GM21526 (cell line): ENCODE results near the gene MTF1.
A peak's percentile ranks its signal among the peaks of the same experiment; 100 is the strongest.

Source experiments
- ATAC-seq: cut with Tn5 transposase; IDR thresholded peaks from one replicate; pipeline ENCODE4 v1.9.1; 2021; ENCODE audit warnings: moderate library complexity; ENCODE audit not compliant: unreplicated experiment, low FRiP score

Gene MTF1

DNA sequence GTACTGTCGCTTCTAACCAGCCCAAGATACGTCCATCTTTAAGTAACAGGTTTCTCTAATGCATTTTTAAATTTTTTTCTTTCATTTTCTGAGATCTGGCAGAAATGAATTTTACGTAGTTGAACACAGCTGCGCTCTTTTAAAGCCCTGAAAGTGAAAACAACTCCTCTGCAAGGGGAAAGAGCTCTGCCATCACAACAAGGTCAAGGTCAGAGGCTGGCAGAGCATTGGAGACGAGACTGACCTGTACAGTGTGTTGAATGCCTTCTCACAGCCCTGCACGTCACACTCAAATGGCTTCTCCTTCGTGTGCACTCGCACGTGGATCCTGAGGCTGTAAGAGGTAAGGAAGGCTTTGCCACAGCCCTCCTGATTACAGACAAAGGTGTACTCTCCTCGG is 19.7 kb downstream of the MTF1 start:
- no peak for ATAC-seq

- no peak for ATAC-seq
These were observed 22.6 kb downstream of the MTF1 start for GRCh38 chr1:37836788-37837187.

DNA sequence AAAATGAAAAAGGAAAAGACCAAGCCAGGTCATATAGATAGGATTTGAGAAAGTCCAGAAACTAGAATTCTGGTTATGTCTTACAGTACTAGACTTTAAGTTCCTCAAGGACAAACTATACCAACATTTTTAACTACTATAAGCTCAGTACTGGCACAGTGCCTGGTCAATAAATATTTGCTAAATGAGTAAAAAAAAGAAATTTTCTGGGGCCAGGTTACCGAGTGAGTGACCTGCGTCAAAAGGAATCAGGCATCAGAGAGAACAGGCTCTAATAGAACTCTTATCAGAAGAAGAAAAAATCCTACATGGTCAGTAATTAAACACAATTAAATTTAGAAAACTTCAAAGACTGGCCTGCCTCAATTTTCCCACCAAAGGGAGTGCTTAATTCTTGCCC is 27.6 kb downstream of the MTF1 start:
- ATAC-seq: no peak

GRCh38 chr1:37831109-37831508 is 28.3 kb downstream of the MTF1 start:
- no peak for ATAC-seq

DNA sequence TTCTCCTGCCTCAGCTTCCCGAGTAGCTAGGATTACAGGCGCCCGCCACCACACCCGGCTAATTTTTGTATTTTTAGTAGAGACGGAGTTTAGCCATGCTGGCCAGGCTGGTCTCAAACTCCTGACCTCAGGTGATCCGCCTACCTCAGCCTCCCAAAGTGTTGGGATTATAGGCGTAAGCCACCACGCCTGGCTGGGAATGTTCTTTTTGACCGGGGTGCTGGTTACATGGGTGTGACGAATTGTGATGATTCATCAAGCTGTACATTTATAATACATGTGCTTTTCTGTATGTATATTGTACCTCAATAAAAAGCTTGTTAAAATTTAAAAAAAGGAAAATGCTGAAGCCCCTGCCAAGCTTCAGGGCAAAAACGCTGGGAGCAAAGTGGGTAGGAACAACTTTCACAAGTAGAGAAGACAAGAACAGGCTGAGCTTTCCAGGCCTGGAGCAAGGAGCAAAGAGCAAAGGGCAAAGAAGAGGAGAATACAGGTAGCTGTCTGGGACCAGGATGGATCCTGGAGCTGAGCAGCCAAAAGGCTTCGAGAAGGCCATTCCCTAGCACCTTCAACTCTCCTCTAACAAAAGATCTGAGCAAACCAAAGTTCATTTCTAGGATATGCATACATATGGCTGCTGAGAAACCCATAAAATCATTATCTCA is 30.9 kb downstream of the MTF1 start:
- no peak for ATAC-seq

- no peak for ATAC-seq
These were observed 33.9 kb downstream of the MTF1 start for GRCh38 chr1:37825506-37825905.

DNA sequence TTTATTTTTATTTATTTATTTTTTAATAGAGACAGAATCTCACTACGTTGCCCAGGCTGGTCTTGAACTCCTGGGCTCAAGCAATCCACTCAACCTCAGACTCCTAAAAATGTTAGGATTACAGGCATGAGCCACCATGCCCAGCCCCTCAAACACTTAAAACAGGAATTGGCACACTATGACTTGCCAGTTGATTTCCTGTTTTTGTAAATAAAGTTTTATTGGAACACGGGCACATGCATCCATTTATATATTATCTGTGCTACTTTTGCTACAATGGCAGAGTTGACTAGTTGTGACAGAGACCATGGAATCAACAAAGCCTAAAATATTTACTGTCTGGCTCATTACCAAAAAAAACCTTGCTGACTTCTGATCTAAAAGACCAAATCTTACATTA is 35.4 kb downstream of the MTF1 start:
- ATAC-seq: no peak

DNA sequence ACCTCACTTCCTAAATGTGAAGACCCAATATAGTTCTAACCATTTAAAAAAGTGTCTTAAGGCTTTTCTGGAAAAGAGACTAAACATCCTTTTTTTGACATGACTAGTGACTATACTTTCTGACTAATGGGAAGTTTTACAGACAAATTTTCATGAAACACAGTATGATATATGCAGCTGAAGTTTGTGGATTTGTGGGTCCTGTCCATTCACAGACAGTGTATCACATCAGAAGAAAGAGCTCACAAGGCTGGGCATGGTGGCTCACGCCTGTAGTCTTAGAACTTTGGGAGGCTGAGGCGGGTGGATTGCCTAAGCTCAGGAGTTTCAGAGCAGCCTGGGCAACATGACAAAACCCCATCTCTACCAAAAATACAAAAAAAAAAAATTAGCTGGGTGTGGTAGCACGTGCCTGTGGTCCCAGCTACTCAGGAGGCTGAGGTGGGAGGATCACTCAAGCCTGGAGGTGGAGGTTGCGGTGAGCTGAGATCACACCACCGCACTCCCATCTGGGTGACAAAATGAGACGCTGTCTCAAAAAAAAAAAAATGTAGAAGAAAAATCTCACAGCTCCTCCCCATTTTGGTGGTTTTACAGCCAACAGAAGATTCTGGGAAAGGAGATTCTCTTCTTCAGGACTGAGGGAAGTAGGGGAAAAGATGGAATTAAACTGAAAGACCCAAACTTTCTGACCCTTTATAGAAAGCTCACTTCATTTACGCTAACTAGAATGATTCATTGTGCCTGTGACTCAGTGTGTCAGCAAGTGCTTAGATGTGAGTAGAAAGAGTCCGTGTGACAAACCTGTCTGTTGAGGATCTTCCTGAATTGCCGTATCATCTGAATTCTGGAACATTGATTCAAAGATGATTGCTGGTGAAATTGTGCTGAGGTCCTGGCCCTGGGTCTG is 36.2 kb downstream of the MTF1 start:
- ATAC-seq: no peak

GRCh38 chr1:37821481-37821880 is 37.9 kb downstream of the MTF1 start:
- ATAC-seq: no peak

GRCh38 chr1:37817481-37817880 is 41.9 kb downstream of the MTF1 start:
- no peak for ATAC-seq

- no peak for ATAC-seq
These were observed 45.1 kb downstream of the MTF1 start for GRCh38 chr1:37814252-37814651.

- ATAC-seq: no peak
These were observed 45.8 kb downstream of the MTF1 start for GRCh38 chr1:37813529-37814145.

GRCh38 chr1:37811027-37811655 is 48.3 kb downstream of the MTF1 start:
- peak; percentile 42 for ATAC-seq

GRCh38 chr1:37809942-37810341 is 49.5 kb downstream of the MTF1 start:
- ATAC-seq: no peak

DNA sequence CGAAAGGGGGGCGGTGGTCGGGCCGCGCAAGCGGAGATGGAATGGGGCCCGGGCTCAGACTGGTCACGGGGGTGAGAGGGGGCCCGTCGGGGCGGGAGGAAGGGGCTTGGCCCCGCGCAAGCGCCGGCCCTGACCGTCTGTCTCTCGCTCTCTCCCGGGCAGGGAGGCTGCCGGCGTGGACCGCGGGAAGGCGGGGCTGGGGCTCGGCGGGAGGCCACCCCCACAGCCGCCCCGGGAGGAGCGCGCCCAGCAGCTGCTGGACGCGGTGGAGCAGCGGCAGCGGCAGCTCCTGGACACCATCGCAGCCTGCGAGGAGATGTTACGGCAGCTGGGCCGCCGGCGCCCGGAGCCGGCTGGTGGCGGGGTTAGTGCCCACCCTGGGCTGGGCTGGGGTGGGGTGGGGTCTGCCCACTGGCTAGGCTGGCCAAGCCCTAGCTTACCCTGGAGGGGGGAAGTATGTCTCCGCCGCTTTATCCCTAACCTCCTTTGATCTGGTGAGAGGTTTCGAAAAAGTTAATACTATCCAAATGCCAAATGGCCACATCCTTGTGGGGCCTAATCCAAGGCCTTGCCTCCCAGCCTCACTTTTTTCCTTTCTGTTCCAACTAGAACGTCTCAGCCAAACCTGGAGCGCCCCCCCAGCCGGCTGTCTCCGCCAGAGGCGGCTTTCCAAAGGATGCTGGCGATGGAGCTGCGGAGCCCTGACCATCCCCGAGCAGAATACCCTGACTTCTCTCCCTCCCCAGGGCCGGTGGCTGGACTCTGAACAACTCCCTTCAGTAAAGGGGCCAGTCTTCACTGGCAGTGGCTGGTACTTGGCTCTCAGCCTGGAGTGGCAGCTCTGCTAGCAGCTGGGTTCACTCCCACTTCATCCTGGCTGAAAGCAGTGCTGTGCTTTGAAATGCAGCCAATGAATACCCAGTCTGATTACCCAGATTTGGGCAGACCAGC is 50.7 kb downstream of the MTF1 start:
- ATAC-seq: peak; percentile 23

DNA sequence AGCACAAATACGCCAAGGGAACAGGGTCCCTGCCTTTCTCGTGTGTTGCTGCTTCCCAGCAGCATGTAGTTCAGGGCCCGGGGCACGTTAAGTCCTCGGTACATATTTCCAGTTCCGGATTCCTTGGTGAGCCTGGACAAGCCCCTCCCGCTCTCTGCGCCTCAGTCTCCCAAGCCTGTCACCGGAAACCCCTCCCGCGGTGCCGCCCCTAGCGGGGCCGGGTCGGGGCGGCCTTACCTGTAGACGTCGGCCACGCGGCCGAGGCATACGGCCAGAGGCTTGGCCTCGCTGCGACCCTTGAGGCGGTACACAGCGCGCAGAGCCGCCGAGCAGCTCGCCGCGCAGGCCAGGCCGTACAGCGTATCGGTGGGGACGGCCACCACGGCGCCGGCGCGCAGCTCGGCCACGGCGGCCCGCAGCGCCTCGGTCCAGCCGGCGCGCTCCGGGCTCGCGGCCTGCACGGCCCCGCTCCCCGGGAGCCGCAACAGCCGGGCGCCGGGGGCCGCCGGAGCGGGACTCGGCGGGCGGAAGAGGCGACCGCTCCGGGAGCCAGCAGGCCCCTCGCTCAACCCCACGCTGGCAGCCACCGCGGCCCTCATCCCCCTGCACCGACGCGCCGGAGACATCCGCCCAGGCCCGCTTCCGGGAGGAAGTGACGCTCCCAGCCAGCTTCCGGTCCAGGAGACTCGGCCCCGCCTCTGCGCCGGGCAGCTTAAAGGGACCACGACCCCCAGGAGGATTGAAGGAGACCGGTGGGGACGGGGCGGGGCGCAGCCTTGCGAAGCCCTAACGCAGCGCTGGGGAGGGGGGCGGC is 51.6 kb downstream of the MTF1 start, which contains the start of the genes C1orf122 and YRDC:
Gene C1orf122 (plus strand): TSS at position 236 of the 814 bp plus-strand sequence. CDS start 615 bp downstream, outside the sequence.
Gene YRDC (minus strand): TSS at position 654 of the 814 bp plus-strand sequence. CDS start 28 bp downstream, at position 626.
- ATAC-seq: peak; percentile 67

DNA sequence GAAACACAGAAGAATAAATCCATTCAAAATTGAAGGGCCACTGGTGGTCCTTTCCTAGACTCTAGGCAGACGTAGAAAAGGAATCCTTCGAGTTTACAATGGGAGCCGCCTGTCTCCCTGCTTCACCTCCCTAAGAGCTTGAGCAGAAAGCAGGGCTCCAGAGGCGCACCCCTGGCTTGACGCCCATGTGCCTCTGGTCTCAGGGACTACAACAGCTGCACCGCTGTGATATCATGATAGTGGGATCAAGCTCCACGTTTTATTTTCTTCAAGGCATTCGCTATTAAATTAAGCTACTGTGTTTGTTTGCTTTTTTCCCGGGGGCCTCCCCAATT is 52.2 kb downstream of the MTF1 start:
- ATAC-seq: no peak

DNA sequence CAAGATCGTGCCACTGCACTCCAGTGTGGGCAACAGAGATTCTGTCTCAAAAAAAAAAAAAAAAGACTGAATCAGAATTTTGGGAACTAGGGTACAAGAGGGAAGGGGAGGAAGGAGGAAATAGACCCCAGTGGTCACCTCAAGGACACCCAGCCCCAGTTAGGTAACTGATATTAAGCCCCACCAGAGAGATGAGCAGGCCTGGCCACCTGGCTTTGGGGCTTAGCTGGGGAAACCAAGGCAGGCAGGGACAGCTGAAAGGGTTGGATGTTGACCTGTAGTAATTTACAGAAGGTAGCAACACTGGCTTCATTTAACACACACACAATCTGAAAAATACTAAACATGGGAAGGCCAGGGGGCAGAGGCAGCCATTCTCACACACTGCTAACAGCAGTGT is 57.0 kb downstream of the MTF1 start:
- no peak for ATAC-seq

DNA sequence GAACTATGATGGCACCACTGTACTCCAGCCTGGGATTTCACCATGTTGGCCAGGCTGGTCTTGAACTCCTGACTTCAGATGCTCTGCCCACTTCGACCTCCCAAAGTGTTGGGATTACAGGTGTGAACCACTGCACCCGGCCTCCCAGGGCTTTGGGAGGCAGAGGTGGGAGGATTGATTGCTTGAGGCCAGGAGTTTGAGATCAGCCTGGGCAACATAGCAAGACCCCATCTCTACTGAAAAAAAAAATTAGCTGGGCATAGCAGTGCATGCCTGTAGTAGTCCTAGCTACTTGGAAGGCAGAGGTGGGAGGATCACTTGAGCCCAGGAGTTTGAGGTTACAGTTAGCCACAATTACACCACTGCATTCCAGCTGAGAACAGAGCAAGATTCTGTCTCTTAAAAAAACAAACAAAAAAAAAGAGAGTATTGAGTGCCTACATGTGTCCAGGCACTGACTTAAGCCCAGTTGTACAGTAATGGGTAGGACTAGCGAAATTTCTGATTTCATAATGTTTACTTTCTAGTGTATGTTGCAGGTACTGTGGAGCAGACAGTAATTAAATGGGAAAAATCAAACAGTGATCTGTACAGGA is 61.5 kb downstream of the MTF1 start:
- no peak for ATAC-seq
